Hematopoietic multipotent progenitor cell treated with erythropoietin and hydrocortisone succinate and interleukin-3 and kit ligand, for 17 days (in vitro differentiated cells): ENCODE measurements around the gene TAS2R20.

Experiments
- DNase-seq: peaks from one replicate; pipeline ENCODE4 v3.0.0-alpha.2; 2015; ENCODE audit warnings: low spot score

Gene TAS2R20

GRCh38 chr12:10959804-10960203 is 38.3 kb downstream of the TAS2R20 start:
- DNase-seq: no peak

GRCh38 chr12:10957741-10958140 is 40.4 kb downstream of the TAS2R20 start:
- no peak for DNase-seq

GRCh38 chr12:10956085-10956484 is 42.0 kb downstream of the TAS2R20 start:
- DNase-seq: no peak

GRCh38 chr12:10952645-10953044 is 45.5 kb downstream of the TAS2R20 start:
- DNase-seq: no peak
